Hepatic stellate cell (primary cell): ENCODE data around the gene SIGLEC11.
"Not testable (repeated sequence)": the region's sequence is repeated elsewhere in the genome, so short reads cannot be mapped to it uniquely, and the experiment has no call there.

Source experiments
- DNase-seq: peaks from one replicate; pipeline ENCODE4 v3.0.0; 2011; ENCODE audit warnings: low spot score

SIGLEC11 gene

GRCh38 chr19:49926515-49926914, 34.5 kb downstream of the SIGLEC11 start:
- DNase-seq = no peak

- DNase-seq = no peak
Measured at GRCh38 chr19:49925486-49925885, 35.5 kb downstream of the SIGLEC11 start.

DNA sequence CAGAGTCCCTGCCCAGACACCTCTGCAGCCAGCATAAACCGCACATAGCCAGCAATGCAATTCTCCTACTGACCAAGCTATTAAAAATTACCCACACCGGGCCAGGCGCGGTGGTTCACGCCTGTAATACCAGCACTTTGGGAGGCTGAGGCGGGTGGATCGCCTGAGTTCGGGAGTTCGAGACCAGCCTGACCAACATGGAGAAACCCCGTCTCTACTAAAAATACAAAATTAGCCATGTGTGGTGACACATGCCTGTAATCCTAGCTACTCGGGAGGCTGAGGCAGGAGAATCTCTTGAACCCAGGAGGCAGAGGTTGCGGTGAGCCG, 36.1 kb downstream of the SIGLEC11 start:
- not testable (repeated sequence) for DNase-seq

DNA sequence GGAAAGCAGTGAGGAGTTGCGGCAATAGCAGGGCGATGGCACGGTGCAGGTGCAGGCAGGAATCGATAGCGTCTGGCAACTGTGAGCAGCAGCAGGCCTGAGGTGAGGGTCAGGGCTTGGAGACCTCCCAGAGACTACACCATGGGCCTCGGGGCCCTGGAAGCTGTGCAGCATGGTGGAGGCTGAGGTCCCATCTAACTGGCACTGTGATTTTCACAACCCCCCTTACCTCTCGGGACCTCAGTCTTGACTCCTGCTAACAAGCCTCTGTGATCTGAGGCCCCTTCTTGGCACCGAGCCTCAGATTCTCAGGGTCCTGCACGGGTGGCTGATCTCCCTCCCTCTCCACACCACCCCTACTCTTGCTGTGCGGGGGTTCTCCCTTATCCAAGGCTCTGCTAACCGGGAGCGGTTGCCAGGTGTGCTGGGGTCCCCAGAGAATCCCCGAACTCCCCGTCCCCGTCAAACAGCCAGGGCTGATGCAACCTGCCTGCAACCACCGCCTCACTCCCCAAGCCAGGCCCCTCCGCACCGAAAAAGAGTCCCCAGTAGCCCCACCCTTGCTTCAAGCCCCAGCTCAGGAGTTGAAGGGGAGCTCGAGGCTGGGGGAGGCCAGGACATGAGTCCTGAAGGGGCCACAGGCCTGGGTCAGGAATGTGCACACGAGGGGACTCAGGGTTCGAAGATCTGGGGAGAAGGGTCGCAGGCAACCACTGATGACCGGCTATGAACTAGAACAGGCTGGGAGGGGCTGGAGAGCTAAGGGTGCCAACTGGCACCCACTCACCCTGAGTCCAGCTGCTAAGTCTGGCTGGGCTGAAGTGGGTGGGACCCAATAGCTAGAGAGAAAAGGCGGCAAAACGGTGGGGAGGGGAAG, 36.7 kb downstream of the SIGLEC11 start:
- no peak for DNase-seq

GRCh38 chr19:49923055-49924003, 37.6 kb downstream of the SIGLEC11 start:
- no peak for DNase-seq

GRCh38 chr19:49921871-49922795, 38.8 kb downstream of the SIGLEC11 start:
- DNase-seq = peak; percentile 65

DNA sequence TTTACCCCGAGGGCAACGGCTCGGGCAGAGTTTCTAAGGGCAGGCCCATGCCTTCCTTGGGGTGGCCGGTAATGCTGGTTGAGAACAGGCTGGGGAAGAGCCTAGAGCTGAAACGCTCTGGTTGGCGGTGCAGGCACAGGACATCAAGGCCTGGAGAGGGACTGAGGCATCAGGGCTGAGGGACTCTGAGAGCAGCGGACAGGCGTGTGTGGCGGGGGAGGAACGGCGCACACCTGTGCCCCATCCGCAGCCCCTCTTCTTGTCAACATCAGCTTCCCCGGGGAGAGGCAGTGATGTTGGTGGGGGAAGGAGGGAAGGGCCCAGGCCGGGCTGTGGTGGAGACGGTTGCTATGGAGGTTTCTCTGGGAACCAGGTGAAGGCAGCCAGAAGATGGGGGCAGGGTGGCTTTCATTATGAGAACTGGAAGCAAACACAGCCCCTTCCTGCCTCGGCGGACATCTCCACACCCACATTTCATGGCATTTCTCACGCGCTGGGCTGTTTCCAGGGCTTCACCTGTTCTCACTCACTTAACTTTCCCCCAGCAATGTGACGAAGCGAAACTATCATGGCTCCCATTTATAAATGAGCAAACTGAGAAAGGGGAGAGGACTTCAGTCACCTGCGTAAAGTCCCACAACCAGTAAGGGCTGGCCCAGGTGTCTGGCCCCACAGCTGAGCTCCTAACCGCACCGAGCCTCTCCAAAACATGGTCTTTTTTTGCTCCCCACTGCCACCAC, 40.2 kb downstream of the SIGLEC11 start:
- DNase-seq = no peak

GRCh38 chr19:49918089-49918488, 42.9 kb downstream of the SIGLEC11 start:
- no peak for DNase-seq

- no peak for DNase-seq
Measured at GRCh38 chr19:49916839-49917733, 43.9 kb downstream of the SIGLEC11 start.

DNA sequence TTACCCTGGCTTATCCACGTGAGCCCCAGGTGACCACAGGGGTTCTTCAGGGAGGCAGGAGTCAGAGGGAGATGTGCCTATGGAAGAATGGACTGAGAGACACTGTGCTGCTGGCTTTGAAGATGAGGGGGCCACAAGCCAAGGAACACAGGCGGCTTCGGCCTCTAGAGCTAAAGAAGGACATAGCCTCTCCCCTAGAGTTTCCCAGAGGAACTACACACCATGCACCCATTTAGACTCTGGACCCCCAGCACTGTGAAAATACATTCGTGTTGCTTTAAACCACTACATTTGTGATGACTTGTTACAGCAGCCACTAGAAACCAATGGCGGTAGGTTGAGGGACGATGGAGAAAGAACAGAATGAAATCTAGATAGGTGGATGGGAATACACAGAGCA, 45.7 kb downstream of the SIGLEC11 start:
- DNase-seq = no peak

- DNase-seq = no peak
Measured at GRCh38 chr19:49913720-49914119, 47.3 kb downstream of the SIGLEC11 start.

GRCh38 chr19:49912965-49913685, 47.8 kb downstream of the SIGLEC11 start:
- DNase-seq = no peak

DNA sequence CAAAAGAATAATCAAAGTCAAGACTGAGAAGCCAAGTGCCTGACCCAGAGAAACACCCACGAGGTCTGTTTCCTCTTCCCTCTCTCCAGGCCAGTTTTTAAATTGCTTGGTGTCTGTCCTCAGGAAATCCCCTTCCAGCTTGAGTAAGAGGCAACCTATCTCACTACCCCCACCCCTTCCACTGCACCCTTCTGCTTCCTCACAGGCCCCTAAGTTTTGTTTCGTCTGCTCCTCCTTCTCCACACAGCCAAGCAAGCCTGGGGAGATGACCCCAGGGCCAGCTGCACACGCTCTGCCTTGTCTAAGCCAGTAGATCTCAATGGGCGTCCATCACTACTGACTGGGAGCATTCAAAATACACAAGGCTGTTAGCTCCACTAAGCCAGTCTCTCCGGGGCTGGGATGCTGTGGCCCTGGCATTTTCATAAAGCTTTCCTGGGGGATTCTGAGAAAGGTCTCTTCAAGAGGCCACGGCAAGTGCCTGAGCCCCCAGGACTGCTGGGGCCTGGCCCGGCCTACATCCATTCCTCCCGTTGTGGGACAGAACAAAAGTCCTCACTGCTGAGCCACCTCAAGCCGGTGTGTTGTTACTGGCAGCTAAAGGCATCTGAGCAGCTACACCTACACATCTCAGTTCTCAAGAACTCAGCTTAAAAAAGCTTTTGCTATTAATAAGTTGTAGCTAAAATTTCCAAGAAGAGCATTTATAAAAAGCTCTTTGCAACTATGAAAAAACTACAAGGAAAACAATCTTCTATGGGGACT, 49.4 kb downstream of the SIGLEC11 start:
- DNase-seq = no peak

DNA sequence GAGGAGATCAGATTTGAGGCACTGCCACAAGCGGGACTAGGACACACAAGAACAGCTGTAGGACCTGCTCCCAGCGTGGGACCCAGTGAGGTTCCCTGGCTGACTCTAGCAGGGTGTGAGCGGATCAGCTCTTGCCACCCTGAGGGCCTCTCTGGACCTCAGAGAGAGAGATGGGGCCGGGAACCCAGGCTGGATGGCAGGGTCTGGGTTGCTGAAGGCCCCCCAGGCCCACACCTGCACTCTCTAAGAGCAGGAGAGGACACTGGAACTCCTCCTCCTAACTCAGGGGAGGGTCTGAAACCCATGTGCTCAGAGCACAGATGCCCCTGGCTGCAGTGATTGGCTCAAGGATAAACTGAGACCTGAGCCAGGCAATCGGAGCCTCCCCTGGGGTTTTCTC, 50.8 kb downstream of the SIGLEC11 start:
- no peak for DNase-seq

GRCh38 chr19:49908480-49909420, 52.2 kb downstream of the SIGLEC11 start:
- DNase-seq = no peak

DNA sequence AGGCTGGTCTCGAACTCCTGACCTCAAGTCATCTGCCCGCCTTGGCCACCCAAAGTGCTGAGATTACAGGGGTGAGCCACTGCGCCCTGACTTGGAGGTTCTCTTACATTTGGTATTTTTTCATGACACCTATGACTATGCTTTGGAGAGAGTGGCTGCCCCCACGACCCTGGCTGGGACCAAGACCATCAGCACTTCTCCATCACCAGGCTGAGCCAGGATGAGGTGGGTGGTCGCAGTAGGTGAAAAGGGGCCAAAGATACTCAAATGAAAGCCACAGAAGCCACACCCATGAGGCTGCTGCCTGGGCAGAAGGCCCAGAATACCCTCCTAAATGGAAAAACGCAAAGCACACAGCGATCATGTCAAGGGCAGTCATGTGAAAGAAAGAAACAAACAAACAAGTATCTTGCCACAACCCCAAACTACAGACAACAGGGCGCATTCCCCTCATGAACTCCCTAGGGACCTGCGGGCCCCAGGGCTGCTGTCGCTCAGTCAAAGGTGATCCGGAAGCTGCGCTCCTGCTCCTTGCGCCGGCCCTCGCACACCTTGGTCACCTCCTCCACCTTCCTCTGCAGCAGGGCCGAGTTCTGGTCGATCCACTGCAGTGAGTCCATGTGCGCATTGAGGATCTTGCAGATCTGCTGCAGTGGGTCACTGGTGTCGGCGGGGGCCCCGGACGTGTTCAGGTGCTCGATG, 53.1 kb downstream of the SIGLEC11 start:
- no peak for DNase-seq
